ENCODE results near the gene ADCY6. TPM values are rescaled to one million over a fixed set of nuclear protein-coding genes. Genes with fewer than 3 reads are reported as not detected.
A peak's percentile ranks its signal among the peaks of the same experiment; 100 is the strongest.

The ADCY6 gene
- 7.1 and 16.3 TPM in 2 replicates for total RNA-seq (2014; rRNA removed; shearing (Covaris generic))

DNA sequence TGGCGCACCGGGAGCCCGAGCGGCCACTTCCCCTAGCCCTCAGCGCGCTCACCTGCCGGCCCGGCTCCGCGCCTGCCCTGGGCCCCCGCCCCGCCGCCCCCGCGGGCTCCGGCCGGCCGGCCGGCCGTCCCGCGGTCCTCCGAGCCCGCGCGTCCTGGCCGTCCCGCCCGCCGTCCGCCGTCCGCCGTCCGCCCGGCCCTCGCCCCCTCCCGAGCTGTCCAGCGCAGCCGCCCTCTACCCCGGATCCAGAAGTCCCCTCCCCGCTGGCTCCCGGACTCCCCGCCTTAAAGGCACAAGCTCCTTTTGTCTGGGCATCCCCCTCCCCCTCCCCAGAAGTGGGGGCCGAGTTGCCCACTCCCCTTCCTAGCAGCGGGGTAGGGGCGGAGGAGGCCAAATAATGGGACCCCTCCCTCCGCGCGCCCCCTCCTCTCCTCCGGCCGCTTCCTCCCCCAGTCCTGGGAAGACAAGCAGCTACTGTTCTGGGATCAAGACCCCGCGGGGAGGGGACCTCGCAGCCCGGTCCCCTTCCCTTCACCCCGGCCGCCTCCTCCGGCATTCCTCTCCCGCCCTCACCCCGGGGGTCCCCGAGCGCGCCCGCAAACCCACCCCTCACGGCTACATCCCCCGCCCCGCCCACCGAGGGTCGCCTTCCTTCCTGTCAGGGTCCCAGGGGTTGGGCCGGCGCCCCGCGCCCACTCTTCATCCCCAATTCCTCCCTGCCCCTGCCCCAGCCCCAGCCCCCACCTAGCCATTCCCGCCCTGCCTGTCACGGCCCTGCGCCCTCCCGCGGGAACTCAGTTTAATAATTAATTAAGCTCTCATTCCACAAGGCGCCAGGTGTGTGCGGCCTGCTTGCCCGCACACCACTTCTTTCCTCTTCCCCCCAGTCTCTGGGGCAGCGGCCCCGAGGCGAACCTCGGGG, at the start of gene ADCY6:
ADCY6 (minus strand) TSS at position 236 of the 922 bp plus-strand sequence. CDS start 5,655 bp downstream, outside the sequence.
- peak; percentile 55 for DNase-seq (ENCODE audit: low read depth)

- DNase-seq (ENCODE audit: low read depth): no peak
These were observed 49.2 kb upstream of the ADCY6 start for GRCh38 chr12:48838048-48838447.

DNA sequence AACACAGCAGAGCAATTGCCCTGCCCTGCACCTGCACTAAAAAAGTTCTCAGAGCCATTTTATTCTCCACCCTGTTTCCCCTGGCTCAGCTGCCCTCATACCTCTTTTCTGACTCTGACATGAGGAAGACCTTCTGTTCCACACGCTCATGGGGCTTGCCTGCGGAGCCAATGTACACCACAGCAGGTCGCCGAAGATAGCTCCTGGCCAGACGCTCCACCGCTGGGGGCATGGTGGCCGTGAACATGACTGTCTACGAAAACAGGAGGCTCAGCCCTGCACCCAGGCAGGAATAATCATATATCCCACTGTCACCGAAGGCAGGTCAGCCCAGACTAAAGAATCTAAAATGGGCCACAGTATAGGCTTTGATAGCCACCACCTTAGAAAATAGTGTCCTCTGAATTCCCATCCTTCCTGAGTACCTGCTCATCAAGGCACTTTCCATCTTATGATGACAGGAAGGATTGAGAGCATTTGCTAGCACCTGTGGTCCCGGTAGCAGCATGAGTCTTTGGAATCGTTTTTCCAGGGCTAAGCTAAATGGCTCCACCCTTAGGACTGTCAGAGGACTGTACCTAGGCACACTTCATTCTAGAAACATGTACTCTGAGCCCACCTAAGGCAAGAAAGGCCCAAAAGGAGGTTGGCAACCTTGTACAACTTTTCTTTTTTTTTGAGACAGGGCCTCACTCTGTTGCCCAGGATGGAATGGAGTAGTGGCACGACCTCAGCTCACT, 43.6 kb upstream of the ADCY6 start:
- DNase-seq (ENCODE audit: low read depth): no peak

- no peak for DNase-seq (ENCODE audit: low read depth)
These were observed 42.4 kb upstream of the ADCY6 start for GRCh38 chr12:48831257-48831656.

DNA sequence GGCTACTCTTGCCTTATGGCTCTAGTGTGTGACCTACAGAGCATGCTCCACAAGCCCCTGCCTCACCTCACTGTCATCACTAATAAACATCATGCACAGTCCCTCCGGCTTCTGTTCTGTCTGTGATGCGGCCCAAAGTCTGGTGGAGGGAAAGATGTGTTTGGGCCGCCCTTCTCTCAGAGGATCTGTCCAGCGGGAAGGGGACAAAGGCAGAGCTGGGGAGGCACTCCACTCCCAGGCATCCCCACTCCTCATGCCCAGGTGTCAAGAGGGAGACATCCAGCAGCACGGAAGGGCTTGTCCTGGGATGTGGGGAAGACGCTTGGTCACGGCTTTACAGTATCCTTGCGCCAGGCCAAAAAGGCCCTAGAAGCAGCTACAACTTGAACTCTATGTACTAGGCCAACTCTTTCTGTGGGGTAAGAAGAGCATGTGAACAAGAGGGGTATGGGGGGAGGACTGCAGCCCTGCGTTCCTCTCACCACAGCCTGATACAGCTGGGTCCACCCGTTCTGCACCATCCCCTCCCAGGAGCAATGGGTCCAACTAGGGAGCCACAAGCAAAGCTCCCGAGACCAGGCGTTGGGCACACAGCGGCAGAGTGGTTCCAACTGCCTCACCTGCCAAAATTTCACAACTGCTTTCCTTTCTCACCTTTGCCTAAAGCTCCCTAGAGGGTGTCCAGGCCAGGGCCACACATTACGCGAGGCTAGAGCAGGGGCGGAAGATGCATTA, 40.1 kb upstream of the ADCY6 start:
- no peak for DNase-seq (ENCODE audit: low read depth)

DNA sequence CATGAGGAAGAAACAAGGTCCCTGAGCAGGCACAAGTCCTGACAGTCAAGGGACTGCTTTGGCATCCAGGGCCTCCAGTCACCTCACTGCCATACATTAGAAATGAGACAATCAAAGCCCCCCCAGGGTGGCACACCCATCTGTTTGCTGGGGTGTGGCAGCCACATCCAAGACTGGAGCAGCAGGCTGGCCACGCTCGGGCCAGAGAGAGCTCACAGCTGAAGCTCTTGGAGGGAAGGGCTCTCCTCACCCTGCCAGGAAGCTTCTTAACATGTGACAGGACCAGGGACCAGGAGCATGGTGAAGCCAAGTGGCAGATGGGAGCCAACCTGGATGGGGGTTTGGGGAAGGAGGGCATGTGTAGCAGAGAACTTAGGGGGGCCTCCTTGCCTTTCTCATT, 39.4 kb upstream of the ADCY6 start:
- DNase-seq (ENCODE audit: low read depth): no peak

DNA sequence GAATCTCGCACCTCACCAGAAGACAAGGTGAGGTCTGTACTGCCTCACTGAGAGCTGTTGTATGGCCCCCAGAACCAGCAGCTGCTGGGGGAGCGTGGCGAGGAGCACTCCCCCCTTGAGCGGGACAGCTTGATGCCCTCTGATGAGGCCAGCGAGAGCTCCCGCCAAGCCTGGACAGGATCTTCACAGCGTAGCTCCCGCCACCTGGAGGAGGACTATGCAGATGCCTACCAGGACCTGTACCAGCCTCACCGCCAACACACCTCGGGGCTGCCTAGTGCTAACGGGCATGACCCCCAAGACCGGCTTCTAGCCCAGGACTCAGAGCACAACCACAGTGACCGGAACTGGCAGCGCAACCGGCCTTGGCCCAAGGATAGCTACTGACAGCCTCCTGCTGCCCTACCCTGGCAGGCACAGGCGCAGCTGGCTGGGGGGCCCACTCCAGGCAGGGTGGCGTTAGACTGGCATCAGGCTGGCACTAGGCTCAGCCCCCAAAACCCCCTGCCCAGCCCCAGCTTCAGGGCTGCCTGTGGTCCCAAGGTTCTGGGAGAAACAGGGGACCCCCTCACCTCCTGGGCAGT, 38.7 kb upstream of the ADCY6 start:
- no peak for DNase-seq (ENCODE audit: low read depth)

GRCh38 chr12:48827026-48827425, 38.1 kb upstream of the ADCY6 start:
- DNase-seq (ENCODE audit: low read depth): no peak

GRCh38 chr12:48826209-48826855, 37.4 kb upstream of the ADCY6 start:
- DNase-seq (ENCODE audit: low read depth): no peak

- DNase-seq (ENCODE audit: low read depth): no peak
These were observed 36.0 kb upstream of the ADCY6 start for GRCh38 chr12:48824905-48825304.

- no peak for DNase-seq (ENCODE audit: low read depth)
These were observed 35.2 kb upstream of the ADCY6 start for GRCh38 chr12:48824112-48824511.

- no peak for DNase-seq (ENCODE audit: low read depth)
These were observed 34.4 kb upstream of the ADCY6 start for GRCh38 chr12:48823281-48823680.

GRCh38 chr12:48822711-48823110, 33.8 kb upstream of the ADCY6 start:
- DNase-seq (ENCODE audit: low read depth): no peak

DNA sequence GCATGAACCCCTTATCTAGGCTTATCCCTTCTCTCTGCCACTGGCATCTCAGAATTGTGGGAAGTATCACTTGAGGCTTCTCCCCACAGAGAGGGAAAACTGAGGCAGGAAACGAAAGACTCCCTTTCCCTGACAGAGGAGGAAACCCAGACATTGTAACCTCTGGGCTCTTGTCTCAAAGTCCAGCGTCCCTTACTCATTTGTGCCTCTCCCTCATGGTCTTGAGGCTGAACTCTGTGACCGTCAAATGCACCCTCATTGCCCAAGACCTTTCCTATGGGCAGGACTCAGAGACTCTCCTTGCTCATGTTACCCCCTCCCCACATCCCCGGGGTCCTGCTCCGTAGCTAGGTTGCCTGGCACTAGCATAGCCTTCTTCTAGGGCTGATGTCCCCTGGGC, 33.2 kb upstream of the ADCY6 start:
- no peak for DNase-seq (ENCODE audit: low read depth)

DNA sequence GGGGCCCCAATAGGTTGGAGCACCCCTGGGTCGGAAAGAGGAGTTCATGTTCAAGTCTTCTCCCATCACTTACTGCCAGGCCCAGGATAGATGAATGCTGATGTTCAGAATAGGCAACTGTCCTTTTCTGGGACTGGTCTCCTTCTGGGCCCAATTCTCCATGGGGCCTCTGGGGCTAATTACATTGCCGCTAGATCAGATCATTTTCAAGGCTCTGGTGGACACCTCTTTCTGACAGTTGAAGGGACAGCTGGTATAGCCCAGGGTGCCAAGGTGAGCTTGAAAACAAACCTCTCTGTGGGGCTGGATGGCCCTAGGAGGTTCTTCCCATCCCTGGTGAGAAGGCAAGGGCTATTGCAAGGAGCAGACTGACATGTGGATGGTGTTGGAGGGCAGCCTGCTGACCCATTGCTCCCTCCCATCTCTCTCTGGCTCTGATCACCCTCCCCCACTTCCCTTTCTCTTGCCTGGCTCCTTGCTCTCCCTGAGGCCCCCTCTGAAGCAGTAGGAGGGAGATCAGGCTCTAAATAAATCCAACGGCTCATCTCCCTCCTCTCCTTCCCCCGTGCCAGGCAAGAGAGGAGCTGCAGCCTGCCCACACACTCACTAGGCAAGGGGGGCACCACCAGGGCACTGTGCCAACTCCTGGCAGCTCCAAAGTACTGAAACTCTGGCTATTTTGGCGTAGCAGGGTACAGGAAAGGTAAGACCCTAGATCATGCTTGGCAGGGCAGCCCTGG, 31.3 kb upstream of the ADCY6 start:
- no peak for DNase-seq (ENCODE audit: low read depth)

DNA sequence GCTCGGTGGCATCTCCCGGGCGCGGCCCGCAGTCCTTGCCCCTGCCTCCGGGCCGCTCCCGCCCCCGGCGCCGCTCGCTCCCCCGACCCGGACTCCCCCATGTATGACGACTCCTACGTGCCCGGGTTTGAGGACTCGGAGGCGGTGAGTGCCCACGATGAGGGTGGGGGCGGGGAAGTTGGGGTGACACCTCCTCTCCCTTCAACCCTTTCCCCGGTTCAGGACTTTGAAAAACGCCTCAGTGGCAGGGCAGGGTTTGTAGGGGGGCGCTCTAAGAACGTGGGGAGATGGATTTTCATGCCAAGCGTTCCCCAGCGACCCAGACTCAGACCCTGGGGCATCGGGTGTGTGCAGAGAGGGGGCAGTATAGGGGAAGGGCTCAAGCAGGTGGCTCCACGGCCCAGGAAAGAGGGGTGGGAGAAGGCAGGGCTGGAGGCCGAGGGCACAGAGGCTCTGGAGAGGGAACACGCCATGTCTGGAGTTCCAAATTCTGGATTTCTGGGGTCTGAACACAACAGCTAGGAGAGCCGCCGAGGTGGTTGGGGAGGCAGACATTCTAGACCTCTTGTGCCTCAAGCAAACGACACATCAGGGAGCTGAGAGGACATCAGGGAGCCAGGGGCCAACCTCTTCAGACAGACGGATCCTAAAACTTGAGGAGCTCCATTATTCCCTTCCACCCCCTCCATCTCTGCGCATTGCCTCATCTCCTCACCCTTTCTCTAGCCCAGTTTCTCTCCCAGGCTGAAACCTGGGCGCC, 30.1 kb upstream of the ADCY6 start:
- DNase-seq (ENCODE audit: low read depth): no peak

- DNase-seq (ENCODE audit: low read depth): peak; percentile 59
These were observed 29.3 kb upstream of the ADCY6 start, which contains the start of gene CACNB3 for GRCh38 chr12:48817873-48818830. Gene CACNB3 (plus strand): TSS chr12:48818496. CDS start chr12:48818930, 434 bp downstream.

- peak; percentile 40 for DNase-seq (ENCODE audit: low read depth)
These were observed 27.4 kb upstream of the ADCY6 start for GRCh38 chr12:48816143-48816854.
